ENCODE results near the gene CCL17.

GRCh38 chr16:57357330-57358085, 47.1 kb upstream of the CCL17 start:
- TF ChIP-seq CTCF (IDR thresholded peaks at IDR 0.05; ENCODE audit: low read depth, low read length, poor library complexity, severe bottlenecking) (no peak), EZH2phosphoT487 (IDR thresholded peaks at IDR 0.05; ENCODE audit: borderline replicate concordance, low read length) (no peak)
